Subcutaneous preadipocyte (primary cell): ENCODE data around the gene CD99. TPM values are rescaled to one million over a fixed set of nuclear protein-coding genes. Genes with fewer than 3 reads are reported as not detected.

Experiments used
- total RNA-seq: library from RNA; depleted of rRNA; stranded (reverse); fragments of >200 nt; gene quantifications from 2 replicates; pipeline ENCODE4 v1.2.3, GENCODE V29; 2012

Gene CD99
- total RNA-seq: 284 and 382 TPM in 2 replicates

DNA sequence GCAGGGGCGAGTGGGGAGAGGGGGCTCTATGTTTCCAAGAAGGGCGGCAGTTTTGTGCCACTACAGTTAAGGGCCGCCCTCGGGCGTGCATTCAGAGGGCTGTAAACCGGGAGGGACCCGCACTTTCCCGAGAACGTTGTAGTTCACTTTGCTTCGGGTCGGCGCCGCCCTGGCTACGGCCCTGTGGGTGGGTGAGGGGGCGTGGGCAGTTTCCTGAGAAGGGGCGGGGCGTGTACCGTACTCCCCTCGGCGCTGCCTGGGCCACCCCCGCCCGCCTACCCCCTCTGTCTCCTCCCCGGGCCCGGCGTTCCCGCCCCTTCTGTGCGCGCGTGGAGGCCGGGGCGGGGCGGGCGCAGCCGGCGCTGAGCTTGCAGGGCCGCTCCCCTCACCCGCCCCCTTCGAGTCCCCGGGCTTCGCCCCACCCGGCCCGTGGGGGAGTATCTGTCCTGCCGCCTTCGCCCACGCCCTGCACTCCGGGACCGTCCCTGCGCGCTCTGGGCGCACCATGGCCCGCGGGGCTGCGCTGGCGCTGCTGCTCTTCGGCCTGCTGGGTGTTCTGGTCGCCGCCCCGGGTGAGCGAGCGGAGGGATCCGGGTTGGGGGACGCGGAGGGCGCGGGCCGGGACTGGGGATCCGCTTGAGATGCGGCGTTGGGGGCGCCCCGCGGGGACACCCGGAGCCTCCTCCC lies at the start of gene CD99:
CD99 (plus strand) TSS at position 440 of the 687 bp plus-strand sequence; CDS start at position 506, 66 bp downstream.

GRCh38 chrX:2751874-2752300 lies 60.8 kb downstream of the CD99 start, which contains the start of gene XG:
Gene XG (plus strand): TSS chrX:2752040. CDS start chrX:2752275, 235 bp downstream.

Other genes with a start within 250 kb of the CD99 start
- gene DHRSX, start 190.3 kb upstream of the CD99 start, total RNA-seq: 17.6 and 23.9 TPM in 2 replicates
- gene ZBED1, start 190.3 kb upstream of the CD99 start, total RNA-seq: 27.6 and 34.0 TPM in 2 replicates
- gene XG, start 60.7 kb downstream of the CD99 start, total RNA-seq: 12.9 and 17.6 TPM in 2 replicates
- gene GYG2, start 137.6 kb downstream of the CD99 start, total RNA-seq: 0.59 and 0.73 TPM in 2 replicates
- gene ARSD, start 238.0 kb downstream of the CD99 start, total RNA-seq: 10.0 and 11.4 TPM in 2 replicates